Renal cortex interstitium (tissue), 15 donors: ENCODE results near the gene PIK3C3. TPM values are rescaled to one million over a fixed set of nuclear protein-coding genes. Genes with fewer than 3 reads are reported as not detected.

ENCODE experiments used
- DNase-seq, 11 donors: peaks; one replicate each; pipeline ENCODE4 v3.0.0-alpha.2; 2013; ENCODE audit warnings: low read depth in 9 of 11, low spot score in 4 of 11; ENCODE audit errors: extremely low read depth in 1 of 11
- long read RNA-seq, 16 experiments: transcript quantifications; one replicate each; lab custom pipeline, GENCODE V29; 2026
- polyA plus RNA-seq, 3 donors: library from polyadenylated mRNA; unstranded; fragments of 120-200 nt; gene quantifications; one replicate each; pipeline ENCODE4 v1.2.1, GENCODE V29; 2013; ENCODE audit not compliant: insufficient read length in 3 of 3

PIK3C3 gene
- polyA plus RNA-seq, result 10 to 100 TPM; 65.2 to 83.2 (median 81.6) TPM
- long read RNA-seq, donor 1, full-length matches to known transcripts, result 5 of 18 reads
- long read RNA-seq, donor 1, partial matches to known transcripts, result 13 of 18 reads
- long read RNA-seq, donor 1, other reads (novel, unspliced or antisense), result 0 of 18 reads
- long read RNA-seq, donor 2, full-length matches to known transcripts, result 6 of 6 reads
- long read RNA-seq, donor 2, partial matches to known transcripts, result 0 of 6 reads
- long read RNA-seq, donor 2, other reads (novel, unspliced or antisense), result 0 of 6 reads
- long read RNA-seq, donor 3, full-length matches to known transcripts, result 10 of 26 reads
- long read RNA-seq, donor 3, partial matches to known transcripts, result 16 of 26 reads
- long read RNA-seq, donor 3, other reads (novel, unspliced or antisense), result 0 of 26 reads
- long read RNA-seq, donor 4, full-length matches to known transcripts, result 7 of 16 reads
- long read RNA-seq, donor 4, partial matches to known transcripts, result 9 of 16 reads
- long read RNA-seq, donor 4, other reads (novel, unspliced or antisense), result 0 of 16 reads
- long read RNA-seq, donor 5, result 0 reads
- long read RNA-seq, donor 6, full-length matches to known transcripts, result 13 of 21 reads
- long read RNA-seq, donor 6, partial matches to known transcripts, result 8 of 21 reads
- long read RNA-seq, donor 6, other reads (novel, unspliced or antisense), result 0 of 21 reads
- long read RNA-seq, donor 7, full-length matches to known transcripts, result 10 of 28 reads
- long read RNA-seq, donor 7, partial matches to known transcripts, result 18 of 28 reads
- long read RNA-seq, donor 7, other reads (novel, unspliced or antisense), result 0 of 28 reads
- long read RNA-seq, donor 8, result 0 reads
- long read RNA-seq, donor 9, full-length matches to known transcripts, result 6 of 19 reads
- long read RNA-seq, donor 9, partial matches to known transcripts, result 13 of 19 reads
- long read RNA-seq, donor 9, other reads (novel, unspliced or antisense), result 0 of 19 reads
- long read RNA-seq, donor 10, full-length matches to known transcripts, result 7 of 19 reads
- long read RNA-seq, donor 10, partial matches to known transcripts, result 12 of 19 reads
- long read RNA-seq, donor 10, other reads (novel, unspliced or antisense), result 0 of 19 reads
- long read RNA-seq, donor 11, full-length matches to known transcripts, result 6 of 11 reads
- long read RNA-seq, donor 11, partial matches to known transcripts, result 5 of 11 reads
- long read RNA-seq, donor 11, other reads (novel, unspliced or antisense), result 0 of 11 reads
- long read RNA-seq, donor 12, full-length matches to known transcripts, result 1 of 1 reads
- long read RNA-seq, donor 12, partial matches to known transcripts, result 0 of 1 reads
- long read RNA-seq, donor 12, other reads (novel, unspliced or antisense), result 0 of 1 reads
- long read RNA-seq, donor 13, result 0 reads
- long read RNA-seq, donor 14, full-length matches to known transcripts, result 8 of 19 reads
- long read RNA-seq, donor 14, partial matches to known transcripts, result 11 of 19 reads
- long read RNA-seq, donor 14, other reads (novel, unspliced or antisense), result 0 of 19 reads
- long read RNA-seq, donor 15, partial matches to known transcripts, result 5 of 7 reads
- long read RNA-seq, donor 15, other reads (novel, unspliced or antisense), result 0 of 7 reads
- long read RNA-seq, donor 16, full-length matches to known transcripts, result 16 of 31 reads
- long read RNA-seq, donor 16, partial matches to known transcripts, result 15 of 31 reads
- long read RNA-seq, donor 16, other reads (novel, unspliced or antisense), result 0 of 31 reads

- DNase-seq, result peak; percentile 91 to 97 (median 95)
These were observed at the start of gene PIK3C3 for GRCh38 chr18:41954827-41955613. TSS of gene PIK3C3 (plus strand) at chr18:41955234. CDS start at chr18:41955292, 58 bp downstream.

GRCh38 chr18:41905786-41906527, 49.1 kb upstream of the PIK3C3 start:
- DNase-seq, result no peak

- peak in 10 of 11 donors; percentile 17 to 52 (median 28) for DNase-seq
These were observed 48.4 kb upstream of the PIK3C3 start for GRCh38 chr18:41906528-41907146.

- DNase-seq, result no peak
These were observed 37.9 kb upstream of the PIK3C3 start for GRCh38 chr18:41917181-41917580.

- DNase-seq, result peak in 1 of 11 donors; percentile 13
These were observed 33.3 kb upstream of the PIK3C3 start for GRCh38 chr18:41921770-41922169.

- DNase-seq, result peak in 4 of 11 donors; percentile 9 to 33 (median 26)
These were observed 32.9 kb upstream of the PIK3C3 start for GRCh38 chr18:41922176-41922575.

GRCh38 chr18:41922841-41923240, 32.2 kb upstream of the PIK3C3 start:
- no peak for DNase-seq

GRCh38 chr18:41923446-41923845, 31.6 kb upstream of the PIK3C3 start:
- no peak for DNase-seq

- no peak for DNase-seq
These were observed 26.5 kb upstream of the PIK3C3 start for GRCh38 chr18:41928581-41928980.

GRCh38 chr18:41932899-41933298, 22.1 kb upstream of the PIK3C3 start:
- no peak for DNase-seq

GRCh38 chr18:41933778-41934177, 21.3 kb upstream of the PIK3C3 start:
- no peak for DNase-seq

GRCh38 chr18:41936471-41937134, 18.4 kb upstream of the PIK3C3 start:
- no peak for DNase-seq

GRCh38 chr18:41938445-41938844, 16.6 kb upstream of the PIK3C3 start:
- DNase-seq, result no peak

GRCh38 chr18:41939326-41939725, 15.7 kb upstream of the PIK3C3 start:
- DNase-seq, result no peak

GRCh38 chr18:41940506-41941215, 14.4 kb upstream of the PIK3C3 start:
- no peak for DNase-seq
